ENCODE data around the gene NOVA2. TPM values are rescaled to one million over a fixed set of nuclear protein-coding genes. Genes with fewer than 3 reads are reported as not detected.
A peak's percentile ranks its signal among the peaks of the same experiment; 100 is the strongest.

Gene NOVA2
- total RNA-seq, 1 donor from 2014 or later = not detected

- Mint-ChIP-seq H3K36me3 (ENCODE audit: low read depth) (no peaks in the 10 kb centered on the region), H3K27me3 (peaks cover 30% of the 10 kb centered on the region), H3K4me3 (no peak overlapping the region), H3K27ac (no peak overlapping the region), H3K9me3 (peaks cover 3% of the 10 kb centered on the region), H3K4me1 (no peaks in the 10 kb centered on the region)
- no peak for DNase-seq
- intact Hi-C loops (cut with micrococcal nuclease) = no loop called here
Observed at GRCh38 chr19:45935267-45935666, 38.4 kb downstream of the NOVA2 start.

- H3K9me3 Mint-ChIP-seq = peaks cover 3% of the 10 kb centered on the region
- peaks cover 28% of the 10 kb centered on the region for H3K27me3 Mint-ChIP-seq
- H3K4me3 Mint-ChIP-seq = no peak overlapping the region
- DNase-seq = no peak
- no peak overlapping the region for H3K27ac Mint-ChIP-seq
- H3K36me3 Mint-ChIP-seq (ENCODE audit: low read depth) = no peaks in the 10 kb centered on the region
- intact Hi-C loops (cut with micrococcal nuclease) = no loop called here
- no peaks in the 10 kb centered on the region for H3K4me1 Mint-ChIP-seq
Observed at GRCh38 chr19:45934551-45935230, 39.0 kb downstream of the NOVA2 start.

GRCh38 chr19:45933759-45934158, 39.9 kb downstream of the NOVA2 start:
- H3K27me3 Mint-ChIP-seq = peaks cover 21% of the 10 kb centered on the region
- H3K36me3 Mint-ChIP-seq (ENCODE audit: low read depth) = no peaks in the 10 kb centered on the region
- no peak overlapping the region for H3K4me3 Mint-ChIP-seq
- no peak for DNase-seq
- H3K9me3 Mint-ChIP-seq = peaks cover 3% of the 10 kb centered on the region
- no peak overlapping the region for H3K27ac Mint-ChIP-seq
- H3K4me1 Mint-ChIP-seq = peaks cover 3% of the 10 kb centered on the region
- intact Hi-C loops (cut with micrococcal nuclease) = no loop called here

GRCh38 chr19:45931055-45931454, 42.6 kb downstream of the NOVA2 start:
- DNase-seq = no peak
- H3K4me1 Mint-ChIP-seq = peaks cover 13% of the 10 kb centered on the region
- peaks cover 19% of the 10 kb centered on the region for H3K27me3 Mint-ChIP-seq
- intact Hi-C loops (cut with micrococcal nuclease) = no loop called here
- H3K27ac Mint-ChIP-seq = no peak overlapping the region
- no peak overlapping the region for H3K4me3 Mint-ChIP-seq
- H3K36me3 Mint-ChIP-seq (ENCODE audit: low read depth) = no peaks in the 10 kb centered on the region
- H3K9me3 Mint-ChIP-seq = no peaks in the 10 kb centered on the region

GRCh38 chr19:45929247-45929646, 44.4 kb downstream of the NOVA2 start:
- Mint-ChIP-seq H3K9me3 (no peaks in the 10 kb centered on the region), H3K27me3 (peaks cover 13% of the 10 kb centered on the region), H3K36me3 (ENCODE audit: low read depth) (no peaks in the 10 kb centered on the region), H3K27ac (no peak overlapping the region), H3K4me1 (peaks cover 14% of the 10 kb centered on the region), H3K4me3 (no peak overlapping the region)
- intact Hi-C loops (cut with micrococcal nuclease) = no loop called here
- no peak for DNase-seq

GRCh38 chr19:45927565-45928261, 46.0 kb downstream of the NOVA2 start:
- Mint-ChIP-seq H3K4me1 (peaks cover 14% of the 10 kb centered on the region), H3K27ac (peak overlapping the region; percentile 8), H3K27me3 (peaks cover 12% of the 10 kb centered on the region), H3K9me3 (no peaks in the 10 kb centered on the region), H3K36me3 (ENCODE audit: low read depth) (no peaks in the 10 kb centered on the region), H3K4me3 (peak overlapping the region; percentile 74)
- intact Hi-C loops (cut with micrococcal nuclease) = loop anchor here (1.0 kb wide), 1 partner anchor 41 kb away; the partner anchor contains the start of gene IRF2BP1
- peak; percentile 97 for DNase-seq

GRCh38 chr19:45924891-45925447, 48.7 kb downstream of the NOVA2 start:
- no peaks in the 10 kb centered on the region for H3K36me3 Mint-ChIP-seq (ENCODE audit: low read depth)
- peaks cover 22% of the 10 kb centered on the region for H3K4me1 Mint-ChIP-seq
- no peak overlapping the region for H3K27ac Mint-ChIP-seq
- intact Hi-C loops (cut with micrococcal nuclease) = no loop called here
- H3K4me3 Mint-ChIP-seq = no peak overlapping the region
- H3K27me3 Mint-ChIP-seq = peaks cover 7% of the 10 kb centered on the region
- no peak for DNase-seq
- H3K9me3 Mint-ChIP-seq = no peaks in the 10 kb centered on the region

GRCh38 chr19:45922281-45922680, 51.4 kb downstream of the NOVA2 start:
- Mint-ChIP-seq H3K36me3 (ENCODE audit: low read depth) (no peaks in the 10 kb centered on the region), H3K4me3 (no peak overlapping the region), H3K27me3 (peaks cover 5% of the 10 kb centered on the region), H3K27ac (no peak overlapping the region), H3K4me1 (peaks cover 30% of the 10 kb centered on the region), H3K9me3 (no peaks in the 10 kb centered on the region)
- peak; percentile 65 for DNase-seq
- intact Hi-C loops (cut with micrococcal nuclease) = no loop called here

GRCh38 chr19:45920458-45920857, 53.2 kb downstream of the NOVA2 start:
- intact Hi-C loops (cut with micrococcal nuclease) = no loop called here

GRCh38 chr19:45919678-45920077, 54.0 kb downstream of the NOVA2 start:
- Mint-ChIP-seq H3K36me3 (ENCODE audit: low read depth) (no peaks in the 10 kb centered on the region), H3K27me3 (peaks cover 2% of the 10 kb centered on the region), H3K4me3 (no peak overlapping the region), H3K4me1 (peaks cover 32% of the 10 kb centered on the region), H3K27ac (no peak overlapping the region), H3K9me3 (no peaks in the 10 kb centered on the region)
- DNase-seq = no peak
- intact Hi-C loops (cut with micrococcal nuclease) = no loop called here

More at GRCh38 chr19:45920458-45920857, 53.2 kb downstream of the NOVA2 start:
- Mint-ChIP-seq H3K4me3 (peak overlapping the region; percentile 40), H3K9me3 (no peaks in the 10 kb centered on the region), H3K4me1 (peaks cover 32% of the 10 kb centered on the region), H3K27me3 (peaks cover 5% of the 10 kb centered on the region), H3K27ac (peak overlapping the region; percentile 65), H3K36me3 (ENCODE audit: low read depth) (no peaks in the 10 kb centered on the region)
- DNase-seq = no peak

GRCh38 chr19:45918721-45919120, 54.9 kb downstream of the NOVA2 start:
- Mint-ChIP-seq H3K4me3 (no peak overlapping the region), H3K9me3 (no peaks in the 10 kb centered on the region), H3K27ac (no peak overlapping the region), H3K27me3 (peaks cover 2% of the 10 kb centered on the region), H3K36me3 (ENCODE audit: low read depth) (no peaks in the 10 kb centered on the region), H3K4me1 (peaks cover 32% of the 10 kb centered on the region)
- no peak for DNase-seq
- intact Hi-C loops (cut with micrococcal nuclease) = no loop called here

GRCh38 chr19:45917421-45918091, 56.1 kb downstream of the NOVA2 start:
- intact Hi-C loops (cut with micrococcal nuclease) = no loop called here
- Mint-ChIP-seq H3K27ac (peak overlapping the region; percentile 47), H3K4me3 (no peak overlapping the region), H3K9me3 (no peaks in the 10 kb centered on the region), H3K4me1 (peaks cover 32% of the 10 kb centered on the region), H3K36me3 (ENCODE audit: low read depth) (no peaks in the 10 kb centered on the region), H3K27me3 (peaks cover 4% of the 10 kb centered on the region)
- peak; percentile 80 for DNase-seq

- Mint-ChIP-seq H3K4me3 (no peak within 1 kb of the TSS), H3K27ac (no peak within 1 kb of the TSS), H3K4me1 (peaks cover 17% of the 10 kb centered on the region), H3K9me3 (no peaks in the 10 kb centered on the region), H3K27me3 (peaks cover 13% of the 10 kb centered on the region), H3K36me3 (ENCODE audit: low read depth) (no peaks in the 10 kb centered on the region)
- peak; percentile 69 for DNase-seq
- intact Hi-C loops (cut with micrococcal nuclease) = no loop called here
Observed at GRCh38 chr19:45913874-45914830, 59.5 kb downstream of the NOVA2 start, which contains the start of gene NANOS2. Gene NANOS2 (minus strand): TSS chr19:45914778. CDS start chr19:45914693, 85 bp downstream.

Data from activated CD4-positive, alpha-beta T cell treated with anti-CD3 and anti-CD28 coated beads, Interleukin-2, amount 10 ng/mL, durations not matched to agents 24 days and 14 days (primary cell).